ENCODE results near the gene MATN1. TPM values are rescaled to one million over a fixed set of nuclear protein-coding genes. Genes with fewer than 3 reads are reported as not detected.

MATN1 gene
- total RNA-seq, 1 donor, result not detected

GRCh38 chr1:30686236-30686935 lies 37.0 kb downstream of the MATN1 start:
- no peak for DNase-seq (ENCODE audit: low read depth)
- no peak overlapping the region for H3K4me3 ChIP-seq (ENCODE audit: low read depth, low read length)
- no peak for TF ChIP-seq CTCF (IDR thresholded peaks at IDR 0.05; ENCODE audit: insufficient read depth, low read depth, low read length)

GRCh38 chr1:30685796-30686165 lies 37.6 kb downstream of the MATN1 start:
- TF ChIP-seq CTCF (IDR thresholded peaks at IDR 0.05; ENCODE audit: insufficient read depth, low read depth, low read length), result no peak
- H3K4me3 ChIP-seq (ENCODE audit: low read depth, low read length), result no peak overlapping the region
- DNase-seq (ENCODE audit: low read depth), result no peak

- DNase-seq (ENCODE audit: low read depth), result no peak
- TF ChIP-seq CTCF (IDR thresholded peaks at IDR 0.05; ENCODE audit: insufficient read depth, low read depth, low read length), result no peak
- H3K4me3 ChIP-seq (ENCODE audit: low read depth, low read length), result no peak overlapping the region
Observed at GRCh38 chr1:30684881-30685795, 38.2 kb downstream of the MATN1 start.

- no peak for TF ChIP-seq CTCF (IDR thresholded peaks at IDR 0.05; ENCODE audit: insufficient read depth, low read depth, low read length)
- DNase-seq (ENCODE audit: low read depth), result no peak
Observed at GRCh38 chr1:30684259-30684658, 39.1 kb downstream of the MATN1 start.

GRCh38 chr1:30683699-30684098 lies 39.7 kb downstream of the MATN1 start:
- no peak overlapping the region for H3K4me3 ChIP-seq (ENCODE audit: low read depth, low read length)
- DNase-seq (ENCODE audit: low read depth), result no peak

More at GRCh38 chr1:30684259-30684658, 39.1 kb downstream of the MATN1 start:
- no peak overlapping the region for H3K4me3 ChIP-seq (ENCODE audit: low read depth, low read length)

More at GRCh38 chr1:30683699-30684098, 39.7 kb downstream of the MATN1 start:
- no peak for TF ChIP-seq CTCF (IDR thresholded peaks at IDR 0.05; ENCODE audit: insufficient read depth, low read depth, low read length)

Measured in fibroblast of villous mesenchyme (primary cell).